HG03571 (cell line): ENCODE data around the gene MT1E.

ENCODE experiments used
- ATAC-seq: cut with Tn5 transposase; IDR thresholded peaks from one replicate; pipeline ENCODE4 v1.9.1; 2021; ENCODE audit not compliant: unreplicated experiment

MT1E gene

GRCh38 chr16:56623637-56624036 is 1.9 kb upstream of the MT1E start:
- no peak for ATAC-seq

GRCh38 chr16:56625943-56626654 is 518 bp downstream of the MT1E start:
- ATAC-seq = no peak

GRCh38 chr16:56626685-56627084 is 1.1 kb downstream of the MT1E start:
- no peak for ATAC-seq

GRCh38 chr16:56628486-56629350 is 3.1 kb downstream of the MT1E start:
- no peak for ATAC-seq

- ATAC-seq = no peak
These were observed 4.0 kb downstream of the MT1E start for GRCh38 chr16:56629531-56629930.

GRCh38 chr16:56630134-56630533 is 4.6 kb downstream of the MT1E start:
- ATAC-seq = peak; percentile 83

- no peak for ATAC-seq
These were observed 5.6 kb downstream of the MT1E start for GRCh38 chr16:56631197-56631596.

GRCh38 chr16:56631832-56632155 is 6.2 kb downstream of the MT1E start:
- no peak for ATAC-seq

GRCh38 chr16:56632156-56632847 is 6.7 kb downstream of the MT1E start, which contains the start of gene MT1M:
Gene MT1M, plus strand, starts transcription at chr16:56632659. Its CDS starts 73 bp downstream, at chr16:56632732.
- no peak for ATAC-seq

GRCh38 chr16:56632848-56633365 is 7.3 kb downstream of the MT1E start:
- ATAC-seq = no peak

GRCh38 chr16:56633535-56633934 is 8.0 kb downstream of the MT1E start:
- ATAC-seq = no peak

- no peak for ATAC-seq
These were observed 9.3 kb downstream of the MT1E start for GRCh38 chr16:56634715-56635440.

- ATAC-seq = no peak
These were observed 9.9 kb downstream of the MT1E start for GRCh38 chr16:56635441-56635967.

- no peak for ATAC-seq
These were observed 11.2 kb downstream of the MT1E start for GRCh38 chr16:56636616-56637413.

GRCh38 chr16:56637814-56638750 is 12.5 kb downstream of the MT1E start, which contains the start of gene MT1A:
Gene MT1A, plus strand, starts transcription at chr16:56638666. Its CDS starts 73 bp downstream, at chr16:56638739.
- ATAC-seq = no peak

- no peak for ATAC-seq
These were observed 13.5 kb downstream of the MT1E start for GRCh38 chr16:56639045-56639444.

- no peak for ATAC-seq
These were observed 14.5 kb downstream of the MT1E start for GRCh38 chr16:56640076-56640475.

GRCh38 chr16:56641166-56641565 is 15.6 kb downstream of the MT1E start:
- ATAC-seq = no peak
